Endothelial cell of umbilical vein (primary cell): Measurements from ENCODE around the gene ITGA1. TPM values are rescaled to one million over a fixed set of nuclear protein-coding genes. Genes with fewer than 3 reads are reported as not detected.

Source experiments
- BruUV-seq: library from RNA; stranded (reverse); fragments of 400-500 nt; replicated peaks from 2 replicates; lab custom pipeline; 2021; lab: Mats Ljungman, UMichigan
- CTCF ChIA-PET: fragments of 300-600, 350-600 bp; sonication (Branson Sonifier 250); formaldehyde crosslinking; loops from one replicate; lab custom pipeline; 2021; ENCODE audit warnings: antibody characterized with exemption, inconsistent platforms; lab: Charles Lee
- POLR2A ChIA-PET: fragments of 300-600, 350-600 bp; sonication (Branson Sonifier 250); formaldehyde crosslinking; loops from one replicate; lab custom pipeline; 2021; ENCODE audit warnings: antibody characterized with exemption, inconsistent platforms; lab: Charles Lee
- DNase-seq: peaks from one replicate; pipeline ENCODE4 v3.0.0-alpha.2; 2011; ENCODE audit warnings: low read depth, low spot score
- FAIRE-seq: peaks from 2 replicates; lab custom pipeline; 2011; peaks lifted over from hg19 to GRCh38; lab: Jason Lieb, UNC
- H2AFZ ChIP-seq: 2 replicates; pipeline ENCODE4 v1.6.0; 2012; ENCODE audit warnings: low read depth, low read length, control low read depth, inconsistent platforms
- H3K27ac ChIP-seq: 2 replicates; pipeline ENCODE4 v1.5.1; 2011; ENCODE audit warnings: low read depth, mild to moderate bottlenecking, control low read depth, low read length, moderate library complexity; ENCODE audit not compliant: insufficient read depth
- H3K27me3 ChIP-seq, 2 experiments: 2 replicates each; pipeline versions ENCODE4 v1.6.0 to v1.6.1; 2011; ENCODE audit warnings: low read length in 2 of 2, mixed read lengths in 1 of 2; ENCODE audit not compliant: control insufficient read depth in 2 of 2, insufficient read depth in 2 of 2
- H3K36me3 ChIP-seq, 2 experiments: 2 replicates in 1 of 2; 3 replicates in 1 of 2; pipeline ENCODE4 v1.5.1; 2011; ENCODE audit warnings: low read length in 2 of 2, mild to moderate bottlenecking in 1 of 2, moderate library complexity in 1 of 2; ENCODE audit not compliant: control insufficient read depth in 2 of 2, insufficient read depth in 2 of 2; ENCODE audit errors: extremely low read depth in 1 of 2
- H3K4me1 ChIP-seq: 3 replicates; pipeline ENCODE4 v1.5.1; 2011; ENCODE audit warnings: mild to moderate bottlenecking, low read length; ENCODE audit not compliant: control insufficient read depth, insufficient read depth; ENCODE audit errors: extremely low read depth
- H3K4me2 ChIP-seq: 2 replicates; pipeline ENCODE4 v1.6.1; 2011; ENCODE audit warnings: low read length, control low read depth, mixed read lengths; ENCODE audit not compliant: insufficient read depth
- H3K4me3 ChIP-seq, 3 experiments: fragments of 200-600 bp in 1 of 3; sonication (generic), shearing (Covaris generic) in 1 of 3; replicated peaks in 1 of 3; 2 replicates each; pipeline ENCODE4 v1.5.1; 2011 to 2016; ENCODE audit warnings: control low read depth in 3 of 3, low read length in 3 of 3, mild to moderate bottlenecking in 2 of 3, inconsistent platforms in 1 of 3, low read depth in 1 of 3, moderate library complexity in 1 of 3; ENCODE audit not compliant: insufficient read depth in 1 of 3
- H3K79me2 ChIP-seq: 2 replicates; pipeline ENCODE4 v1.6.0; 2012; ENCODE audit warnings: low read length, inconsistent platforms; ENCODE audit not compliant: control insufficient read depth, insufficient read depth
- H3K9ac ChIP-seq: replicated peaks from 2 replicates; pipeline ENCODE3; 2011; ENCODE audit warnings: low read length, control low read depth; ENCODE audit not compliant: insufficient read depth; ENCODE audit errors: extremely low read depth
- H3K9me1 ChIP-seq: replicated peaks from 3 replicates; pipeline ENCODE4 v1.6.0; 2011; ENCODE audit warnings: mild to moderate bottlenecking, low read length; ENCODE audit not compliant: control insufficient read depth, insufficient read depth; ENCODE audit errors: extremely low read depth
- H3K9me3 ChIP-seq: replicated peaks from 2 replicates; pipeline ENCODE4 v1.5.1; 2012; ENCODE audit warnings: low read length, inconsistent platforms; ENCODE audit not compliant: control insufficient read depth, insufficient read depth
- H4K20me1 ChIP-seq: replicated peaks from 2 replicates; pipeline ENCODE3; 2011; ENCODE audit warnings: mild to moderate bottlenecking, low read length; ENCODE audit not compliant: control insufficient read depth, insufficient read depth; ENCODE audit errors: extremely low read depth
- CTCF ChIP-seq, 2 donors: IDR thresholded peaks; 1 replicate in 1 of 2; 2 replicates in 1 of 2; pipeline ENCODE4 v1.5.1; 2011; ENCODE audit warnings: low read length in 2 of 2, mild to moderate bottlenecking in 2 of 2, moderate library complexity in 2 of 2, control low read depth in 1 of 2, inconsistent platforms in 1 of 2, low read depth in 1 of 2; ENCODE audit not compliant: insufficient read depth in 1 of 2; ENCODE audit errors: extremely low read depth in 1 of 2
- EZH2 ChIP-seq: IDR thresholded peaks from 2 replicates; pipeline ENCODE4 v1.6.1; 2012; ENCODE audit warnings: borderline replicate concordance, low read depth, mild to moderate bottlenecking, moderate library complexity, low read length, inconsistent platforms; ENCODE audit not compliant: severe bottlenecking
- FOS ChIP-seq: IDR thresholded peaks from 2 replicates; pipeline ENCODE4 v1.6.1; 2011; ENCODE audit warnings: mild to moderate bottlenecking, low read length, moderate library complexity, borderline replicate concordance; ENCODE audit not compliant: insufficient read depth
- GATA2 ChIP-seq: IDR thresholded peaks from 2 replicates; pipeline ENCODE4 v1.7.0; 2011; ENCODE audit warnings: low read depth, mild to moderate bottlenecking, moderate library complexity, mixed read lengths, low read length; ENCODE audit not compliant: insufficient read length, insufficient read depth
- JUN ChIP-seq: IDR thresholded peaks from 2 replicates; pipeline ENCODE4 v1.6.1; 2011; ENCODE audit warnings: borderline replicate concordance, low read depth; ENCODE audit not compliant: insufficient read length, insufficient read depth
- MAX ChIP-seq: IDR thresholded peaks from 2 replicates; pipeline ENCODE4 v1.6.1; 2011; ENCODE audit not compliant: insufficient read depth, insufficient read length
- MYC ChIP-seq: IDR thresholded peaks from one replicate; pipeline ENCODE4 v1.6.1; 2011; ENCODE audit warnings: mild to moderate bottlenecking, low read depth, low read length
- POLR2A ChIP-seq: IDR thresholded peaks from 2 replicates; pipeline ENCODE4 v1.6.1; 2012; ENCODE audit warnings: low read depth, mild to moderate bottlenecking, control low read depth, low read length
- POLR2AphosphoS5 ChIP-seq: IDR thresholded peaks from 2 replicates; pipeline ENCODE4 v1.6.1; 2012; ENCODE audit warnings: low read depth, mild to moderate bottlenecking, control low read depth, low read length, moderate library complexity; ENCODE audit not compliant: insufficient read depth
- dilution Hi-C: fragments of 300-500 bp; cut with MboI; formaldehyde crosslinking; loops from one replicate; pipeline ENCODE4 v1.15.0; 2019; ENCODE audit warnings: low sequenced_read_pairs; ENCODE audit not compliant: extremely low pct_ligation_motif_present
- intact Hi-C: fragments of 100-400 bp; cut with micrococcal nuclease; formaldehyde crosslinking; loops from one replicate; pipeline ENCODE4 v1.10.0; 2022
- polyA plus RNA-seq, 4 experiments: library from polyadenylated mRNA; depleted of rRNA in 3 of 4; stranded (reverse) in 3 of 4; unstranded in 1 of 4; fragments of >200 nt; gene quantifications; 2 replicates each; pipeline versions ENCODE4 v1.2.1 to v1.2.3, GENCODE V29; 2011 to 2012; ENCODE audit warnings: missing spikeins in 1 of 4
- total RNA-seq: library from RNA; stranded (reverse); gene quantifications from 2 replicates; pipeline ENCODE4 v1.2.3, GENCODE V29; 2021

ITGA1 gene
- total and polyA plus RNA-seq, 2 donors (not counting 3 experiments of a cell fraction or from before 2014, with no cell fraction given): 0.65 to 1.9 TPM

GRCh38 chr5:52751137-52751536 lies 36.6 kb upstream of the ITGA1 start:
- DNase-seq (no peak), FAIRE-seq (no peak)
- POLR2A ChIA-PET: no interaction called here
- intact Hi-C loops: no loop called here
- Histone ChIP-seq H3K9me1 (no peaks in the 10 kb centered on the region), H3K4me1 (no peaks in the 10 kb centered on the region), H3K27me3 (no peaks in the 10 kb centered on the region), H3K4me2 (no peak overlapping the region), H3K9ac (no peak overlapping the region), H3K36me3 (no peaks in the 10 kb centered on the region), H3K4me3 (no peak overlapping the region), H3K79me2 (no peaks in the 10 kb centered on the region), H3K27ac (no peak overlapping the region), H3K9me3 (no peaks in the 10 kb centered on the region), H2AFZ (no peak overlapping the region), H4K20me1 (no peaks in the 10 kb centered on the region)
- BruUV-seq: no TSS peak
- no peak for TF ChIP-seq POLR2A
- TF ChIP-seq FOS: no peak
- TF ChIP-seq MYC: no peak
- no peak for TF ChIP-seq JUN
- TF ChIP-seq EZH2: no peak
- TF ChIP-seq GATA2: no peak
- TF ChIP-seq POLR2AphosphoS5: no peak
- TF ChIP-seq MAX: no peak
- TF ChIP-seq CTCF (IDR thresholded peaks at IDR 0.05; ENCODE audit: extremely low read depth in 1 of 2, insufficient read depth in 1 of 2, low read depth in 1 of 2, low read length in 2 of 2): no peak
- CTCF ChIA-PET: no interaction called here
- dilution Hi-C loops: no loop called here
